HepG2 (cell line): Measurements from ENCODE around the gene GRIK5. TPM values are rescaled to one million over a fixed set of nuclear protein-coding genes. Genes with fewer than 3 reads are reported as not detected.

Experiments used
- ATAC-seq: fragments of 200-7000 bp; cut with Tn5 transposase; 3 replicates; pipeline ENCODE4 v1.9.1; 2020; ENCODE audit warnings: mild to moderate bottlenecking, moderate library complexity
- BruUV-seq: library from RNA; stranded (reverse); fragments of 400-500 nt; replicated peaks from 2 replicates; lab custom pipeline; 2021; lab: Mats Ljungman, UMichigan
- CTCF ChIA-PET: fragments of 300-600 bp; formaldehyde crosslinking; extraction: SDS; loops from one replicate; lab custom pipeline; 2021; ENCODE audit warnings: low total read pairs, inconsistent platforms, low intra/inter-chr PET ratio; lab: Yijun Ruan, JAX
- POLR2A ChIA-PET: fragments of 350-600 bp; sonication (Branson Sonifier 250); formaldehyde crosslinking; loops from one replicate; lab custom pipeline; 2020; ENCODE audit warnings: antibody characterized with exemption, inconsistent platforms; lab: Yijun Ruan, JAX
- DNase-seq: peaks from one replicate; pipeline ENCODE4 v3.0.0-alpha.2; 2015; ENCODE audit warnings: low spot score
- FAIRE-seq: peaks from 3 replicates; lab custom pipeline; 2011; peaks lifted over from hg19 to GRCh38; lab: Jason Lieb, UNC
- H2AFZ ChIP-seq: one replicate; pipeline ENCODE4 v1.6.1; 2011; ENCODE audit warnings: low read length, inconsistent platforms
- H3K27ac ChIP-seq: fragments of 300-600 bp; 3 replicates; pipeline ENCODE4 v1.8.0; 2011; ENCODE audit warnings: mixed run types, mild to moderate bottlenecking, mixed read lengths, low read length, inconsistent platforms; ENCODE audit not compliant: insufficient read depth; ENCODE audit errors: extremely low read length
- H3K27me3 ChIP-seq, 2 experiments: fragments of 200-600 bp in 1 of 2; 2 replicates in 1 of 2; 3 replicates in 1 of 2; pipeline versions ENCODE4 v1.6.0 to v1.8.0; 2011; ENCODE audit warnings: low read length in 2 of 2, mild to moderate bottlenecking in 2 of 2, moderate library complexity in 2 of 2, inconsistent platforms in 1 of 2; ENCODE audit not compliant: insufficient read depth in 2 of 2, control insufficient read depth in 1 of 2
- H3K36me3 ChIP-seq, 2 experiments: fragments of 200-600 bp in 1 of 2; replicated peaks in 1 of 2; 2 replicates in 1 of 2; 3 replicates in 1 of 2; pipeline versions ENCODE4 v1.5.1 to v1.8.0; 2011; ENCODE audit warnings: low read length in 2 of 2, inconsistent platforms in 1 of 2; ENCODE audit not compliant: insufficient read depth in 2 of 2, control insufficient read depth in 1 of 2
- H3K4me1 ChIP-seq: 2 replicates; pipeline ENCODE4 v1.5.1; 2012; ENCODE audit warnings: low read length, inconsistent platforms; ENCODE audit not compliant: insufficient read depth
- H3K4me2 ChIP-seq: 2 replicates; pipeline ENCODE4 v1.6.0; 2011; ENCODE audit warnings: low read depth, low read length, inconsistent platforms
- H3K4me3 ChIP-seq, 3 experiments: fragments of 200-600 bp in 1 of 3; sonication (generic), shearing (Covaris generic) in 1 of 3; replicated peaks in 1 of 3; 2 replicates each; pipeline ENCODE4 v1.5.1; 2011 to 2016; ENCODE audit warnings: low read length in 3 of 3, inconsistent platforms in 2 of 3, low read depth in 2 of 3, mild to moderate bottlenecking in 2 of 3, control low read depth in 1 of 3, mixed read lengths in 1 of 3; ENCODE audit not compliant: insufficient read depth in 1 of 3
- H3K79me2 ChIP-seq: one replicate; pipeline ENCODE4 v1.6.1; 2011; ENCODE audit warnings: low read length, inconsistent platforms; ENCODE audit not compliant: insufficient read depth
- H3K9ac ChIP-seq: 2 replicates; pipeline ENCODE4 v1.6.0; 2011; ENCODE audit warnings: mild to moderate bottlenecking, low read depth, low read length, inconsistent platforms; ENCODE audit not compliant: insufficient read depth
- H3K9me3 ChIP-seq: 2 replicates; pipeline ENCODE4 v1.5.1; 2012; ENCODE audit warnings: mild to moderate bottlenecking, low read length
- H4K20me1 ChIP-seq: 2 replicates; pipeline ENCODE4 v1.6.0; 2011; ENCODE audit warnings: inconsistent platforms, mild to moderate bottlenecking, low read length, moderate library complexity; ENCODE audit not compliant: insufficient read depth
- NFKBIZ ChIP-seq: IDR thresholded peaks from 2 replicates; pipeline ENCODE4 v1.6.1; 2018; ENCODE audit warnings: missing genetic modification reagents, missing compliant biosample characterization
- SYNCRIP ChIP-seq: fragments of 200-400 bp; formaldehyde crosslinking; IDR thresholded peaks from 2 replicates; pipeline ENCODE4 v1.6.1; 2018; ENCODE audit warnings: mild to moderate bottlenecking, low read depth, low read length; ENCODE audit not compliant: insufficient read depth
- ZNF431 ChIP-seq: sonication (generic); formaldehyde crosslinking; IDR thresholded peaks from 2 replicates; pipeline ENCODE4 v1.9.0; 2022; ENCODE audit warnings: missing genetic modification reagents, low read depth, mild to moderate bottlenecking, borderline replicate concordance
- WGBS: methylation state at CpG from one replicate; pipeline ENCODE4 v1.1.6; 2017; ENCODE audit warnings: low lambda C conversion rate; 5-methylcytosine and 5-hydroxymethylcytosine counted together
- in situ Hi-C: cut with HindIII; loops from 2 replicates; pipeline ENCODE4 v1.10.0; 2017; ENCODE audit warnings: low pct_unique_long_range_greater_than_20kb; ENCODE audit not compliant: extremely low pct_ligation_motif_present
- intact Hi-C: fragments of 100-400 bp; cut with micrococcal nuclease; formaldehyde crosslinking; loops from one replicate; pipeline ENCODE4 v1.10.0; 2022; ENCODE audit not compliant: unreplicated experiment
- polyA plus RNA-seq, 8 experiments: library from polyadenylated mRNA; depleted of rRNA in 3 of 8; stranded (reverse) in 7 of 8; unstranded in 1 of 8; fragments of >200 nt; fragmentation: Illumina TruSeq in 4 of 8; extraction: Trizol in 4 of 8; gene quantifications; 2 replicates each; pipeline versions ENCODE4 v1.2.1 to v1.2.3, GENCODE V29; 2011 to 2016; ENCODE audit warnings: low read depth in 4 of 8, missing spikeins in 1 of 8, mixed read lengths in 1 of 8; ENCODE audit not compliant: insufficient read depth in 1 of 8
- total RNA-seq, 5 experiments: library from RNA; depleted of rRNA; stranded (reverse); fragments of >200 nt; fragmentation: Illumina TruSeq; extraction: Trizol; gene quantifications; 2 replicates each; pipeline ENCODE4 v1.2.3, GENCODE V29; 2016; ENCODE audit warnings: low read depth in 1 of 5
- TF ChIP-seq, protein P1 (sequence below): IDR thresholded peaks from 2 replicates; pipeline ENCODE4 v1.6.1; 2018; ENCODE audit warnings: missing genetic modification reagents, mild to moderate bottlenecking, missing compliant biosample characterization
- TF ChIP-seq, protein P2 (sequence below): IDR thresholded peaks from 2 replicates; pipeline ENCODE4 v1.6.1; 2016; ENCODE audit warnings: low read depth
- TF ChIP-seq, protein P3 (sequence below), 2 experiments: fragments of 450-650 bp in 1 of 2; sonication (generic) in 1 of 2; formaldehyde crosslinking in 1 of 2; IDR thresholded peaks; 2 replicates each; pipeline versions ENCODE4 v1.6.1 to v1.8.0; 2016 to 2022; ENCODE audit warnings: antibody characterized with exemption in 1 of 2, mild to moderate bottlenecking in 1 of 2, missing genetic modification reagents in 1 of 2
- TF ChIP-seq, protein P4 (sequence below): sonication (generic); formaldehyde crosslinking; IDR thresholded peaks from 2 replicates; pipeline ENCODE4 v1.5.0; 2020; ENCODE audit warnings: mild to moderate bottlenecking, missing genetic modification reagents, moderate library complexity

The GRIK5 gene
- total and polyA plus RNA-seq, 2 of the 13 experiments (the other 11 are each of a cell fraction or from before 2014, with no cell fraction given), result not detected

DNA sequence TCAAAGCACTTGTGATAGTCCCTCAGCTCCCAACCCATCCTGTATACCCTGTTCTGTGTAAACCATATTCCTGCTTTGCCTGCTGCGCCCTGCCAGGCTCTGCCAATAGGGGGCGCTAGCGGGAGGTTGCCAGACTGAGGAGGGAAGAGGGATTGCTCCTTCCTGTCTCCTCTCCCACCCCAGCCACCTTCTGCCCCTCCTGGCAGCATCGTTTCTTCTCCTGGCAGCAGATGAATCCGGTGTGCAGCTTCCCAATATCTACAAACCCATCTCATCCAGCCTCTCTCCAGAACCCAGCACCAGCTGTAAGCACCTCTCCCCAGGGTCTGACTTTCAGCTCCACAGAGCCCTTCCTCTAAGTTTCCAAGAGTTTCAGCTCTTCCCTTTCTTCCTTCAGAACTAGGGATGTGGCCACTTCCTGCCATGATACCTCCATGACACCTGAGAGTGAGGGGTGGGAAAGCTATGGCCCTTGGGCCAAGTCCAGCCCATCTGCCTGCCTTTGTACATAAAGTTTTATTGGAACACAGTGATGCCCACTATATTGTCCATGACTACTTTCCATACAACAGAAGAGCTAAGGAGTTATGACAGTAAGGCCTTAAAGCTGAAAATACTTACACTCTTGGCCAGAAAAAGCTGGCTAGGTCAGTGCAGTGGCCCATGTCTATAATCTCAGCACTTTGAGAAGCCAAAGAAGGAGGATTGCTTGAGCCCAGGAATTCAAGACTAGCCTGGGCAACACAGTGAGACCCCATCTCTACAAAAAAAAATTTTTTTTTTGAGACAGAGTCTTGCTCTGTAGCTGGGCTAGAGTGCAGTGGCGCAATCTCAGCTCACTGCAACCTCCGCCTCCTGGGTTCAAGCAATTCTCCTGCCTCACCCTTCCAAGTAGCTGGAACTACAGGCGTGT lies 41.4 kb downstream of the GRIK5 start:
- Histone ChIP-seq H4K20me1 (no peaks in the 10 kb centered on the region), H3K4me3 (no peak overlapping the region), H3K36me3 (no peaks in the 10 kb centered on the region), H3K9ac (no peak overlapping the region), H3K4me1 (peaks cover 6% of the 10 kb centered on the region; the same call in 1 of the 2 replicates), H3K27ac (no peak overlapping the region), H3K4me2 (no peak overlapping the region), H2AFZ (no peak overlapping the region), H3K9me3 (no peaks in the 10 kb centered on the region), H3K27me3 (peaks cover 0 to 24% of the 10 kb centered on the region in 2 experiments; a peak in 3 of 5 replicates), H3K79me2 (no peaks in the 10 kb centered on the region)
- DNase-seq (no peak), FAIRE-seq (no peak), ATAC-seq (no peak; the same call in 2 of the 3 replicates)
- CTCF ChIA-PET, result no interaction called here
- WGBS, result 20% methylated on average over 7 of the region's 8 CpGs
- no TSS peak for BruUV-seq
- POLR2A ChIA-PET, result interaction anchor here (1.3 kb wide), 1 partner anchor 47 kb away, joined by 3 read pairs; the partner anchor contains the start of gene ZNF574
- in situ Hi-C loops, result no loop called here
- intact Hi-C loops, result no loop called here
- TF ChIP-seq NFKBIZ (CRISPR knock-in tag), result no peak
- TF ChIP-seq, protein P1, sequence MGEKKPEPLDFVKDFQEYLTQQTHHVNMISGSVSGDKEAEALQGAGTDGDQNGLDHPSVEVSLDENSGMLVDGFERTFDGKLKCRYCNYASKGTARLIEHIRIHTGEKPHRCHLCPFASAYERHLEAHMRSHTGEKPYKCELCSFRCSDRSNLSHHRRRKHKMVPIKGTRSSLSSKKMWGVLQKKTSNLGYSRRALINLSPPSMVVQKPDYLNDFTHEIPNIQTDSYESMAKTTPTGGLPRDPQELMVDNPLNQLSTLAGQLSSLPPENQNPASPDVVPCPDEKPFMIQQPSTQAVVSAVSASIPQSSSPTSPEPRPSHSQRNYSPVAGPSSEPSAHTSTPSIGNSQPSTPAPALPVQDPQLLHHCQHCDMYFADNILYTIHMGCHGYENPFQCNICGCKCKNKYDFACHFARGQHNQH (CRISPR knock-in tag), result no peak
- TF ChIP-seq, protein P2, sequence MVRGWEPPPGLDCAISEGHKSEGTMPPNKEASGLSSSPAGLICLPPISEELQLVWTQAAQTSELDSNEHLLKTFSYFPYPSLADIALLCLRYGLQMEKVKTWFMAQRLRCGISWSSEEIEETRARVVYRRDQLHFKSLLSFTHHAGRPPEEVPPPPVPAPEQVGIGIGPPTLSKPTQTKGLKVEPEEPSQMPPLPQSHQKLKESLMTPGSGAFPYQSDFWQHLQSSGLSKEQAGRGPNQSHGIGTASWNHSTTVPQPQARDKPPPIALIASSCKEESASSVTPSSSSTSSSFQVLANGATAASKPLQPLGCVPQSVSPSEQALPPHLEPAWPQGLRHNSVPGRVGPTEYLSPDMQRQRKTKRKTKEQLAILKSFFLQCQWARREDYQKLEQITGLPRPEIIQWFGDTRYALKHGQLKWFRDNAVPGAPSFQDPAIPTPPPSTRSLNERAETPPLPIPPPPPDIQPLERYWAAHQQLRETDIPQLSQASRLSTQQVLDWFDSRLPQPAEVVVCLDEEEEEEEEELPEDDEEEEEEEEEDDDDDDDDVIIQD (CRISPR knock-in tag), result no peak
- TF ChIP-seq, protein P3, sequence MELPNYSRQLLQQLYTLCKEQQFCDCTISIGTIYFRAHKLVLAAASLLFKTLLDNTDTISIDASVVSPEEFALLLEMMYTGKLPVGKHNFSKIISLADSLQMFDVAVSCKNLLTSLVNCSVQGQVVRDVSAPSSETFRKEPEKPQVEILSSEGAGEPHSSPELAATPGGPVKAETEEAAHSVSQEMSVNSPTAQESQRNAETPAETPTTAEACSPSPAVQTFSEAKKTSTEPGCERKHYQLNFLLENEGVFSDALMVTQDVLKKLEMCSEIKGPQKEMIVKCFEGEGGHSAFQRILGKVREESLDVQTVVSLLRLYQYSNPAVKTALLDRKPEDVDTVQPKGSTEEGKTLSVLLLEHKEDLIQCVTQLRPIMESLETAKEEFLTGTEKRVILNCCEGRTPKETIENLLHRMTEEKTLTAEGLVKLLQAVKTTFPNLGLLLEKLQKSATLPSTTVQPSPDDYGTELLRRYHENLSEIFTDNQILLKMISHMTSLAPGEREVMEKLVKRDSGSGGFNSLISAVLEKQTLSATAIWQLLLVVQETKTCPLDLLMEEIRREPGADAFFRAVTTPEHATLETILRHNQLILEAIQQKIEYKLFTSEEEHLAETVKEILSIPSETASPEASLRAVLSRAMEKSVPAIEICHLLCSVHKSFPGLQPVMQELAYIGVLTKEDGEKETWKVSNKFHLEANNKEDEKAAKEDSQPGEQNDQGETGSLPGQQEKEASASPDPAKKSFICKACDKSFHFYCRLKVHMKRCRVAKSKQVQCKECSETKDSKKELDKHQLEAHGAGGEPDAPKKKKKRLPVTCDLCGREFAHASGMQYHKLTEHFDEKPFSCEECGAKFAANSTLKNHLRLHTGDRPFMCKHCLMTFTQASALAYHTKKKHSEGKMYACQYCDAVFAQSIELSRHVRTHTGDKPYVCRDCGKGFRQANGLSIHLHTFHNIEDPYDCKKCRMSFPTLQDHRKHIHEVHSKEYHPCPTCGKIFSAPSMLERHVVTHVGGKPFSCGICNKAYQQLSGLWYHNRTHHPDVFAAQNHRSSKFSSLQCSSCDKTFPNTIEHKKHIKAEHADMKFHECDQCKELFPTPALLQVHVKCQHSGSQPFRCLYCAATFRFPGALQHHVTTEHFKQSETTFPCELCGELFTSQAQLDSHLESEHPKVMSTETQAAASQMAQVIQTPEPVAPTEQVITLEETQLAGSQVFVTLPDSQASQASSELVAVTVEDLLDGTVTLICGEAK (IDR thresholded peaks at IDR 0.05), result 0 out of 2 replicates have a peak, but pooled peaks have one; percentile 25
- TF ChIP-seq, protein P3 (CRISPR knock-in tag; IDR thresholded peaks at IDR 0.05), result peak; percentile 83
- TF ChIP-seq, protein P4, sequence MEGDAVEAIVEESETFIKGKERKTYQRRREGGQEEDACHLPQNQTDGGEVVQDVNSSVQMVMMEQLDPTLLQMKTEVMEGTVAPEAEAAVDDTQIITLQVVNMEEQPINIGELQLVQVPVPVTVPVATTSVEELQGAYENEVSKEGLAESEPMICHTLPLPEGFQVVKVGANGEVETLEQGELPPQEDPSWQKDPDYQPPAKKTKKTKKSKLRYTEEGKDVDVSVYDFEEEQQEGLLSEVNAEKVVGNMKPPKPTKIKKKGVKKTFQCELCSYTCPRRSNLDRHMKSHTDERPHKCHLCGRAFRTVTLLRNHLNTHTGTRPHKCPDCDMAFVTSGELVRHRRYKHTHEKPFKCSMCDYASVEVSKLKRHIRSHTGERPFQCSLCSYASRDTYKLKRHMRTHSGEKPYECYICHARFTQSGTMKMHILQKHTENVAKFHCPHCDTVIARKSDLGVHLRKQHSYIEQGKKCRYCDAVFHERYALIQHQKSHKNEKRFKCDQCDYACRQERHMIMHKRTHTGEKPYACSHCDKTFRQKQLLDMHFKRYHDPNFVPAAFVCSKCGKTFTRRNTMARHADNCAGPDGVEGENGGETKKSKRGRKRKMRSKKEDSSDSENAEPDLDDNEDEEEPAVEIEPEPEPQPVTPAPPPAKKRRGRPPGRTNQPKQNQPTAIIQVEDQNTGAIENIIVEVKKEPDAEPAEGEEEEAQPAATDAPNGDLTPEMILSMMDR (CRISPR knock-in tag), result peak; percentile 50
- TF ChIP-seq SYNCRIP, result no peak
- TF ChIP-seq ZNF431 (CRISPR knock-in tag), result no peak
